Measurements from ENCODE around the gene FAM221A. TPM values are rescaled to one million over a fixed set of nuclear protein-coding genes. Genes with fewer than 3 reads are reported as not detected.

The FAM221A gene, protein sequence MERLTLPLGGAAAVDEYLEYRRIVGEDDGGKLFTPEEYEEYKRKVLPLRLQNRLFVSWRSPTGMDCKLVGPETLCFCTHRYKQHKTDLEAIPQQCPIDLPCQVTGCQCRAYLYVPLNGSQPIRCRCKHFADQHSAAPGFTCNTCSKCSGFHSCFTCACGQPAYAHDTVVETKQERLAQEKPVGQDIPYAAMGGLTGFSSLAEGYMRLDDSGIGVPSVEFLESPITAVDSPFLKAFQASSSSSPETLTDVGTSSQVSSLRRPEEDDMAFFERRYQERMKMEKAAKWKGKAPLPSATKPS
- polyA plus RNA-seq (2013, experiment 1 of 2), result 2.0 TPM
- 3.0 TPM for polyA plus RNA-seq (2013, experiment 2 of 2)

- peak within 1 kb of the TSS; percentile 52 for H3K4me3 ChIP-seq (ENCODE audit: extremely low read depth, insufficient read depth, low read length, poor library complexity, severe bottlenecking)
- H3K36me3 ChIP-seq (ENCODE audit: control insufficient read depth, insufficient read depth, low read length), result no peaks in the 10 kb centered on the region
- peaks cover 3% of the 10 kb centered on the region for H3K4me1 ChIP-seq (ENCODE audit: control insufficient read depth, insufficient read depth, low read length, poor library complexity, severe bottlenecking)
- 23 to 27% methylated on average over 25 to 50 of the region's 53 CpGs for WGBS, 2 experiments (ENCODE audit: insufficient coverage in 2 of 2)
- H3K27ac ChIP-seq (ENCODE audit: low read depth, low read length, severe bottlenecking), result peak within 1 kb of the TSS; percentile 49
- H3K9me3 ChIP-seq (ENCODE audit: control insufficient read depth, low read length), result peaks cover 3% of the 10 kb centered on the region
Observed at GRCh38 chr7:23679898-23680413, at the start of gene FAM221A. TSS of gene FAM221A (plus strand) at chr7:23680199. CDS start at chr7:23680219, 20 bp downstream.

DNA sequence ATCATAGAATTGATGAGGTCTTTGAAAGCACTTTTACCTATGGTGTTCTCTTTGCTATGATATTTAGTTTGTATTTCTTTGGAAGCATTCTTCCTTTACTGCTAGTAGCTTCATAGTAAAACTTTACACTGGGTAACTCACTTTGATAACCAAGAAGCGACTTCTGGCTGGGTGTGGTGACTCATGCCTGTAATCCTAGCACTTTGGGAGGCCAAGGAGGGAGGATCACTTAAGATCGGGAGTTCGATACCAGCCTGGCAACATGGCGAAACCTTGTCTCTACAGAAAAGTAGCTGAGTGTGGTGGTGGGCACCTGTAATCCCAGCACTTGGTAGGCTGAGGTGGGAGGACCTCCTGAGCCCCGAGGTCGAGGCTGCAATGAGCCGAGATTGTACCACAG lies 46.6 kb upstream of the FAM221A start:
- no peak overlapping the region for H3K4me3 ChIP-seq (ENCODE audit: extremely low read depth, insufficient read depth, low read length, poor library complexity, severe bottlenecking)
- 92 to 97% methylated on average over 7 of the region's 7 CpGs for WGBS, 2 experiments (ENCODE audit: insufficient coverage in 2 of 2)

GRCh38 chr7:23645822-23646221 lies 34.2 kb upstream of the FAM221A start:
- Histone ChIP-seq H3K9me3 (ENCODE audit: control insufficient read depth, low read length) (no peaks in the 10 kb centered on the region), H3K36me3 (ENCODE audit: control insufficient read depth, insufficient read depth, low read length) (no peaks in the 10 kb centered on the region), H3K4me3 (ENCODE audit: extremely low read depth, insufficient read depth, low read length, poor library complexity, severe bottlenecking) (no peak overlapping the region), H3K27ac (ENCODE audit: low read depth, low read length, severe bottlenecking) (no peak overlapping the region), H3K4me1 (ENCODE audit: control insufficient read depth, insufficient read depth, low read length, poor library complexity, severe bottlenecking) (peaks cover 9% of the 10 kb centered on the region)
- WGBS, 2 experiments (ENCODE audit: insufficient coverage in 2 of 2), result no CpG with 5 or more reads among the region's 1 CpG

More for the DNA sequence above, 46.6 kb upstream of the FAM221A start:
- no peak overlapping the region for H3K27ac ChIP-seq (ENCODE audit: low read depth, low read length, severe bottlenecking)
- no peaks in the 10 kb centered on the region for H3K4me1 ChIP-seq (ENCODE audit: control insufficient read depth, insufficient read depth, low read length, poor library complexity, severe bottlenecking)
- H3K9me3 ChIP-seq (ENCODE audit: control insufficient read depth, low read length), result no peaks in the 10 kb centered on the region
- H3K36me3 ChIP-seq (ENCODE audit: control insufficient read depth, insufficient read depth, low read length), result no peaks in the 10 kb centered on the region

GRCh38 chr7:23653942-23654341 lies 26.1 kb upstream of the FAM221A start:
- WGBS, 2 experiments (ENCODE audit: insufficient coverage in 2 of 2), result 94 to 100% methylated on average over 2 to 4 of the region's 5 CpGs
- Histone ChIP-seq H3K4me1 (ENCODE audit: control insufficient read depth, insufficient read depth, low read length, poor library complexity, severe bottlenecking) (no peaks in the 10 kb centered on the region), H3K36me3 (ENCODE audit: control insufficient read depth, insufficient read depth, low read length) (no peaks in the 10 kb centered on the region), H3K4me3 (ENCODE audit: extremely low read depth, insufficient read depth, low read length, poor library complexity, severe bottlenecking) (no peak overlapping the region), H3K9me3 (ENCODE audit: control insufficient read depth, low read length) (peaks cover 16% of the 10 kb centered on the region), H3K27ac (ENCODE audit: low read depth, low read length, severe bottlenecking) (no peak overlapping the region)

DNA sequence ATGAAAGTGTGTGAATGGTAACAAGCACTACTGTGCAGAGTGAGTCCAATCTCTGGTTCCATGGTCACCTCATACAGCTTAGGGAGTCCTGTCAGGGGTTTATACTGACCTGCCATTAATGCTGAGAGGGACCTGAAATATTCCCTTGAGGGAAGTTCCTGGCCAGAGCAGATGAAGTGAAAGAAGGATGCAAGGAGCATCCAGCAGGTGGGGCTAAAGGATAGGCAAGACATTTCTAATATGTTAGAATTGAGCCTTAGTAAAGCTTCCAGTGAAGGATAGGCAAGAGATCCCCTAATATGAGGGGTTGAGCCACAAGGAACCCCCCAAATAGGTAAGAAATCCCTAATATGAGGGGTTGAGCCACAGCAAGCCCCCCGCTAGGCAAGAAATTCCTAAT lies 25.5 kb upstream of the FAM221A start:
- no CpG with 5 or more reads among the region's 1 CpG for WGBS, 2 experiments (ENCODE audit: insufficient coverage in 2 of 2)
- H3K4me3 ChIP-seq (ENCODE audit: extremely low read depth, insufficient read depth, low read length, poor library complexity, severe bottlenecking), result no peak overlapping the region
- H3K9me3 ChIP-seq (ENCODE audit: control insufficient read depth, low read length), result peaks cover 16% of the 10 kb centered on the region
- no peaks in the 10 kb centered on the region for H3K4me1 ChIP-seq (ENCODE audit: control insufficient read depth, insufficient read depth, low read length, poor library complexity, severe bottlenecking)
- no peaks in the 10 kb centered on the region for H3K36me3 ChIP-seq (ENCODE audit: control insufficient read depth, insufficient read depth, low read length)
- no peak overlapping the region for H3K27ac ChIP-seq (ENCODE audit: low read depth, low read length, severe bottlenecking)

- no peak overlapping the region for H3K27ac ChIP-seq (ENCODE audit: low read depth, low read length, severe bottlenecking)
- peaks cover 16% of the 10 kb centered on the region for H3K9me3 ChIP-seq (ENCODE audit: control insufficient read depth, low read length)
- H3K4me1 ChIP-seq (ENCODE audit: control insufficient read depth, insufficient read depth, low read length, poor library complexity, severe bottlenecking), result no peaks in the 10 kb centered on the region
- H3K36me3 ChIP-seq (ENCODE audit: control insufficient read depth, insufficient read depth, low read length), result no peaks in the 10 kb centered on the region
- H3K4me3 ChIP-seq (ENCODE audit: extremely low read depth, insufficient read depth, low read length, poor library complexity, severe bottlenecking), result no peak overlapping the region
- WGBS, 2 experiments (ENCODE audit: insufficient coverage in 2 of 2), result 96 to 97% methylated on average over 18 of the region's 22 CpGs
Observed at GRCh38 chr7:23655433-23655832, 24.6 kb upstream of the FAM221A start.

DNA sequence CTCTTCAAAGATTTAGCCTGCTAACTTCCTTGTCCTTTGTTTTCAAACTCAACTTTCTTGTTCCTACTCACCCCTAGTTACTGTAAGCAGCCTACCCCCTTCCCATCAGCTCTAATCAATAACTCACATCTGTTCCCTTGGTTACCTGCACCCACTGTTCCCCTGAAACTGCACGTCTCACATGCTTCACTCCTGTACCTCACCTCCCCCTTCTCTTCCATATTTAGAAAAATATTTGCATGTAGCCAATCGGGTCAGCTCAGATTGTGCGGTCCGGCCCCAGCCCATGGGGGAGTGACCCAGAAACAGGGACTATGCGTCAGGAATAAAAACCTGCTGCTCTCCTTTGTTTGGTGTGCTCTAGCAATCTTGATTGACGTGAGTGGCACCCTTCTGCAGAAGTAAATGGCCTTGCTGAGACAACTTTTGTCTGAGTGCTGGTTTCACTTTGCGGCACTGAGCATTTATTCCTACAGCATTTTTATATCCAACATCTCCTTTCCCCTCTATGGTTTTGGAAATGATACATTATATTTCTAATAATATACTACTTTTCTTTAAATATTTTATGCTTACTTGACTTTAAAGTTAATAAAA lies 21.1 kb upstream of the FAM221A start:
- H3K9me3 ChIP-seq (ENCODE audit: control insufficient read depth, low read length), result peaks cover 9% of the 10 kb centered on the region
- H3K27ac ChIP-seq (ENCODE audit: low read depth, low read length, severe bottlenecking), result no peak overlapping the region
- WGBS, 2 experiments (ENCODE audit: insufficient coverage in 2 of 2), result 75 to 83% methylated on average over 6 to 7 of the region's 7 CpGs
- no peaks in the 10 kb centered on the region for H3K36me3 ChIP-seq (ENCODE audit: control insufficient read depth, insufficient read depth, low read length)
- no peaks in the 10 kb centered on the region for H3K4me1 ChIP-seq (ENCODE audit: control insufficient read depth, insufficient read depth, low read length, poor library complexity, severe bottlenecking)
- no peak overlapping the region for H3K4me3 ChIP-seq (ENCODE audit: extremely low read depth, insufficient read depth, low read length, poor library complexity, severe bottlenecking)

- no peaks in the 10 kb centered on the region for H3K4me1 ChIP-seq (ENCODE audit: control insufficient read depth, insufficient read depth, low read length, poor library complexity, severe bottlenecking)
- WGBS, 2 experiments (ENCODE audit: insufficient coverage in 2 of 2), result 67% methylated on average over 1 to 2 of the region's 3 CpGs
Observed at GRCh38 chr7:23661385-23661784, 18.6 kb upstream of the FAM221A start.

DNA sequence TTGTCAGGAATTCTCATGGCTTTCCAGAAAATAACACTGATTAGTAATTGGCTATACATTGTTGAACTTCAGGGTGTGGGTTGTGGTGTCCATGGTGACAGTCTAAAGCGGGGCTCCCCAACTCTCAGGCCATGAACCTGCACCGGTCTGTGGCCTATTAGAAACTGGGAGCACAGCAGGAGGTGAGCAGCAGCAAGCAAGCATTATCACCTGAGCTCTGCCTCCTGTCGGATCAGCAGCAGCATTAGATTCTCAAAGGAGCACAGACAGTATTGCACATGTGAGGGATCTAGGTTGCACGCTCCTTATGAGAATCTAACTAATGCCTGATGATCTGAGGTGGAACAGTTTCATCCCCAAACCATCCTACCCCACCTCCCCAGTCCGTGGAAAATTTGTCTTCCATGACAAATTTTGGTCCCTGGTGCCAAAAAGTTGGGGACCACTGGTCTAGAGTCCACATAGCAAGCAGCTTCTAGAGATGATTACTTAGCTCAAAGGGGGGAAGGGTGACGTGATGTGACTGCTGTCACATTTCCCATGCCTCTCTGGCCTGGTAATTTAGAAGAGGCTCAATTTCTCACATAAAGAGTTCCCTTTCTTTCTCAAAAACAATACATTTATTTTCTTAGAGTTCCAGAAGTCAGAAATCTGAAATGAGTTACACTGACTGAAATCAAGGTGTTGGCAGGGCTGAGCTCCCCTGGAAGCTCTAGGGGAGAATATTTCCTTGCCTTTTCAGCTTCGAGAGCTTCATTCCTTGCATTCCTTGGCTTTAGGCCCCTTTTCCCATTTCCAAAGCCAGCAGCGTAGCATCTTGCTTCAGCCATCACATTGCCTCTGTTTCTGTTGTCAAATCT lies 17.6 kb upstream of the FAM221A start:
- WGBS, 2 experiments (ENCODE audit: insufficient coverage in 2 of 2), result 72 to 80% methylated on average over 6 to 7 of the region's 8 CpGs
- H3K4me1 ChIP-seq (ENCODE audit: control insufficient read depth, insufficient read depth, low read length, poor library complexity, severe bottlenecking), result no peaks in the 10 kb centered on the region
- no peaks in the 10 kb centered on the region for H3K9me3 ChIP-seq (ENCODE audit: control insufficient read depth, low read length)
- no peaks in the 10 kb centered on the region for H3K36me3 ChIP-seq (ENCODE audit: control insufficient read depth, insufficient read depth, low read length)
- no peak overlapping the region for H3K27ac ChIP-seq (ENCODE audit: low read depth, low read length, severe bottlenecking)
- H3K4me3 ChIP-seq (ENCODE audit: extremely low read depth, insufficient read depth, low read length, poor library complexity, severe bottlenecking), result no peak overlapping the region

More at GRCh38 chr7:23661385-23661784, 18.6 kb upstream of the FAM221A start:
- Histone ChIP-seq H3K27ac (ENCODE audit: low read depth, low read length, severe bottlenecking) (no peak overlapping the region), H3K4me3 (ENCODE audit: extremely low read depth, insufficient read depth, low read length, poor library complexity, severe bottlenecking) (no peak overlapping the region), H3K36me3 (ENCODE audit: control insufficient read depth, insufficient read depth, low read length) (no peaks in the 10 kb centered on the region), H3K9me3 (ENCODE audit: control insufficient read depth, low read length) (no peaks in the 10 kb centered on the region)

DNA sequence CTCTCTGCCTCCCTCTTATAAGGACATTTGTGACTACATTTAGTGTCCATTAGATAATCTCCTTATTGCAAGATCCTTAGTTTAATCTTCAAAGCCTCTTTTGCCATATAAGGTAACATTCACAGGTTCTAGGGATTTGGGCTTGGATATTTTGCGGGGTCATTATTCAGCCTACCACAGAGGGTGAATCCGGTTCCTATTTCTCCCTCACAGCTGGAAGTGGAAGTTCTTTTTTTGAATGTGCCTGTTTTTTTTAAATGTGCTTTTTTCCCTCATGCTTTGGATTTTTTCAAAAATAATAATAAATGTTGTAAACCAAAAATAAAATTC lies 17.1 kb upstream of the FAM221A start:
- H3K36me3 ChIP-seq (ENCODE audit: control insufficient read depth, insufficient read depth, low read length), result no peaks in the 10 kb centered on the region
- no peaks in the 10 kb centered on the region for H3K4me1 ChIP-seq (ENCODE audit: control insufficient read depth, insufficient read depth, low read length, poor library complexity, severe bottlenecking)
- H3K4me3 ChIP-seq (ENCODE audit: extremely low read depth, insufficient read depth, low read length, poor library complexity, severe bottlenecking), result no peak overlapping the region
- H3K27ac ChIP-seq (ENCODE audit: low read depth, low read length, severe bottlenecking), result no peak overlapping the region
- H3K9me3 ChIP-seq (ENCODE audit: control insufficient read depth, low read length), result no peaks in the 10 kb centered on the region
- WGBS, 2 experiments (ENCODE audit: insufficient coverage in 2 of 2), result 71% methylated on average over 1 of the region's 2 CpGs; no CpG with 5 or more reads in 1 of the 2 experiments

All from mesodermal cell (in vitro differentiated cells).